G401.6 (cell line): ENCODE measurements around the gene PIGBOS1.
"Not testable (repeated sequence)": the region's sequence is repeated elsewhere in the genome, so short reads cannot be mapped to it uniquely, and the experiment has no call there.

ENCODE experiments used
- FAIRE-seq: peaks from 2 replicates; lab custom pipeline; 2012; peaks lifted over from hg19 to GRCh38; lab: Jason Lieb, UNC

The PIGBOS1 gene

DNA sequence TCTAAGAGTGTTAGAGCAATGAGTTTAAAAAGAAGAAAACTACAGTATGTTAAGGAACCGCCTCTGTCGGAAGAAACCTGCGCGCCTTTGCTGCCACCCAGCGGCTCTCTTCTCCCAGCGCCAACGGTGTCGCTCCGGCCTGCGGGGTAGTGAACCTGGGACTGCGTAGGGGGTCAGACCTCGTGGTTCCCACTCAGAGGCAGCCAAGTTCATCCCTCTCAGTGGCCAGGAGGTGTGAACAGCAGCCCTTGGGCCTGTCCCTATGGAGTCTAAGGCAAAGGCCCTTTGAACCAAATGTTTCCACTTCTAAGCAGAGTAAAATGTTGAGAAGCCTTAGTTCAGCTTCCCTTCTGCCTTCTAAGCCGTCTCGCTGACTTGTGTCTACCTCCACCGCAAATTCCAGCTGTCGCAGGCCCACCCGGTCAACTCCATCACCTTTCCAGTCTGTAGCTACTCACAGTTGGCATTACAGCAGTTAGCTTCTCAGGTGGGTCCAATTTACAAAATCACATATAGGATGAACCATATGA is 28.3 kb downstream of the PIGBOS1 start:
- peak; percentile 87 for FAIRE-seq

DNA sequence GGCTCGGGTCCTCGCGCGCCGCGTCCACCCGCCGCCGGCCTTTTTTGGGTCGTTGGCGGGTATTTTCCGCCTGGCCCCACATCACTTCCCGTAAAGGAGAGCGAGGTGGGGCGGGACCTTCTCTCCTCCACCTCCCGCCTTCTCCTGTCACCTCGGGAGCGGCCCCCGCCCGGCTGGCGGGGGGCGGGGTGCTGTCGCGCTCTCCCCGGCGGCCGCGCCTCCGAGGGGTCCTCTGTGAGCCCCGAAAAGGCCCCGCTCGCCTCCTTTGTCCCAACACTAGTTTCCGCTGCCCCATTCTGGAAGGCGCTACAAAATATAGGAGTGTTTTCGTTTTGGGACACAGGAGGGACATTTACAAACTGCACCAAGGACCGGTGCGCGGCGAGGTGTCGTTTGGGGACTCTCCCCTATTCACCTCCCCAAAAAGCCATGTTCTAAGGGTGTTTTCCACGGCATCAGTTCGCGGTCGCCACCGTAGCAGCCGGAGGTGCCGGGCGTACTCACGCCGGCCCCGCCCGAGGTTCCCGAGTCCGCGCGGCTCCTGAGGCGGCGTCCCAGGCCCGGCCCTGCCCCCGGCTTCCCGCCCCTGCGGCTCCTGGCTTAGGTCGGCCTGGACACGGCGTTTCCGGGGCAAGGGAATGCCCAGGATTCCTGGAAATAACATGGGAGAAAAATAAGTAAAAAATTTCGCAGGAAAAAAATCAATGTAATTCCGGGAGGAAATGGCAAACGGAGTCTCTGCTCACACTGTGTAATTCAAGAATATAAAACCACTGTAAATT is 29.0 kb downstream of the PIGBOS1 start, which contains the start of gene RAB27A:
Gene RAB27A (minus strand): TSS at position 68 of the 782 bp plus-strand sequence. CDS start 54,879 bp downstream, outside the sequence.
- FAIRE-seq = no peak

GRCh38 chr15:55289011-55289745 is 29.7 kb downstream of the PIGBOS1 start:
- FAIRE-seq = no peak

DNA sequence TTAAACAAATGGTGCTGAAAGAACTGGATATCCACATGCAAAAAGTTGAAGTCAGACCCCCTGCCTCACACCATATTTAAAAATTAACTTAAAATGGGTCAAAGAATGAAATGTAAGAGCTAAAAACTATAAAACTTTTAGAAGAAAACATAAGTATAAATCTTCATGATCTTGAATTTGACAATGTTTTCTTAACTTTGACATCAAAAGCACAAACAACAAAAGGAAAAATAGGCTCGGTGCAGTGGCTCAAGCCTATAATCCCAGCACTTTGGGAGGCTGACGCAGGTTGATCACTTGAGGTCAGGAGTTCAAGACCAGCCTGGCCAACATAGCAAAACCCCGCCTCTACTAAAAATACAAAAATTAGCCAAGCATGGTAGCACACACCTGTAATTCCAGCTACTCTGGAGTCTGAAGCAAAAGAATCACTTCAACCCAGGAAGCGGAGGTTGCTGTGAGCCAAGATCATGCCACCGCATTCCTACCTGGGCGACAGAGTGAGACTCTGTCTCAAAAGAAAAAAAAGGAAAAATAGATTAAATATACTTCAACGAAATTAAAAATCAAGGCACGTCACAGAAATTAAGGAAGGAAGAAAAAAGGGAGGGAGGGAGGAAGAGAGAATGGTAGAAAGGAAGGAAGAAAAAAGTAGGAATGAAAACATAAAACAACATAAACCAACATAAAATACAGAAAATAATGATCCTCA is 30.8 kb downstream of the PIGBOS1 start:
- no peak for FAIRE-seq

- FAIRE-seq = not testable (repeated sequence)
Observed at GRCh38 chr15:55286442-55287189, 32.3 kb downstream of the PIGBOS1 start.

DNA sequence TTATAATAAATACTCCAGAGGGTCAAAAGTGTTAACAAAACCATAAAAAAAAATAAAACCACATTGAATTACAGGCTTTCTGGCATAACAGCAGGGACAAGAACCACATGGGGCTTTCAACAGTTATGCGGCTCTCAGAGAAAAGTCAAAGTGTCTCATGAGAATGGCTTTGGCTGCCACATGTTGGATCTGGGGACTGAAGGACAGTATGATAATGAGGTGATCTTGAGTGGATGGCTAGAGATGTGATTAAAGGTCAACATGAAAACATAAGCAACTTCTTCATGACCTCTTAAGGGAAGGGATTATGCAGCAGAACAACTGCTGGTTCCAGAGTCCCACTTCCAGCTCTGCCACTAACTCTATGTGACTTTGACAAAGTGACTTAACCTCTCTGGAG is 34.5 kb downstream of the PIGBOS1 start:
- no peak for FAIRE-seq

- FAIRE-seq = no peak
Observed at GRCh38 chr15:55283379-55284147, 35.4 kb downstream of the PIGBOS1 start.

DNA sequence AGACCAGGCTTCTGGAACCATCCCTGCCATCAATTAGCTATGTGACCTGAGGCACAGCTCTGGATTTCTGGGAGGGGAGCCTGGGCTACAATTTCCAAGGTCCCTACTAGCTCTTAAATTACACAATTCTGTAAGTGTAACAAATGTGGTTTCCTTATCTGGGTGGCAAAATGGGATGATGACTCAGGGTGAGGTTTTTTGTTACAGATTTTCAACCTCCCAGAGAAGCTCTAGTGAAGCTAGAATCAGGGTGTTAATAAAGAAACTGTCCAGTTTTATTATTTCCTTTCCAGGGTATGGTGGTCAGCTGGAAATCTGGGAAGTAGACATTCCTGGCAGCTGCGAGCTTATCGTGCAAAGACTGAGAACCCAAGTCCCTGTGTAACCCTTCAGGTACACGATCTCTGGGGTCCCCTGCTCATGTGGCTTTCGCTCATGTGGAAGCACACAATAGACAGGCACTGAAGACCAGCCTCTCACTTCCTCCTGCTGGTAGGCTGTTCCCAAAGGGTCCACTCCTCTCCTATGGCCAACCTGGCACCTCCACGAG is 36.6 kb downstream of the PIGBOS1 start:
- FAIRE-seq = no peak

DNA sequence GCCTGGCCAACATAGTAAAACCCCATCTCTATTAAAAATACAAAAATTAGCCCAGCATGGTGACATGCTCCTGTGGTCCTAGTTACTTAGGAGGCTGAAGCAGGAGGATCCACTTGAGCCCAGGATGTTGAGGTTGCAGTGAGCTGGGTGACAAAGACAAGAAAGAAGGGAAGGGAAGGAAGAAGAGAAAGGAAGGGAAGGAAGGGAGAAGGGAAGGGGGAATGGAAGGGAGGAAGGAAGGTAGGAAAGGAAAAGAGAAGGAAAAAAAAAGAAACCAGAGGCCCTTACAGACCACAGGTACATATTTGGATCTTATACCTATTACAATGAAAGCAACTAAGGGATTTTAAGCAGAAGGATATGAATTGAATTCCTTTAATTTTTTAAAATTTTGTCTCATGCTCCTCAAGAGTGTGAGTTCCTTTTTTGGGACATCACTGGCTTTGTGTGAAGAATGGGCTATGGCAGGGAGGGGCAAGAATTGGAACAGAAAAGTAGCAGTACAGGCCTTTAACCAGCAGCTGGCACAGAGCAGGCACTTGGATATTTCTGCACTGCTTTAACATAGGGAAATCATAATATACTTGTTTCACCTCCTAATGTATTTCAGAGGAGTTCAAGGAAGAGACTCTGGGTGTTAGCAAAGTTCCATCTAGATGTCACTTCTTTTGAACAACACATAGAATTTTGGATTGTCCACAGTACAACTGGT is 37.2 kb downstream of the PIGBOS1 start:
- no peak for FAIRE-seq

DNA sequence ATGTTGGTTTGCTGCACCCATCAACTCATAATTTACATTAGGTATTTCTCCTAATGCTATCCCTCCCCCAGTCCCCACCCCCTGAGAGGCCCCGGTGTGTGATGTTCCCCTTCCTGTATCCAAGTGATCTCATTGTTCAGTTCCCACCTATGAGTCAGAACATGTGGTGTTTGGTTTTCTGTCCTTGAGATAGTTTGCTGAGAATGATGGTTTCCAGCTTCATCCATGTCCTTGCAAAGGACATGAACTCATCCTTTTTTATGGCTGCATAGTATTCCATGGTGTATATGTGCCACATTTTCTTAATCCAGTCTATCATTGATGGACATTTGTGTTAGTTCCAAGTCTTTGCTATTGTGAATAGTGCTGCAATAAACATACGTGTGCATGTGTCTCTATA is 38.3 kb downstream of the PIGBOS1 start:
- FAIRE-seq = not testable (repeated sequence)

DNA sequence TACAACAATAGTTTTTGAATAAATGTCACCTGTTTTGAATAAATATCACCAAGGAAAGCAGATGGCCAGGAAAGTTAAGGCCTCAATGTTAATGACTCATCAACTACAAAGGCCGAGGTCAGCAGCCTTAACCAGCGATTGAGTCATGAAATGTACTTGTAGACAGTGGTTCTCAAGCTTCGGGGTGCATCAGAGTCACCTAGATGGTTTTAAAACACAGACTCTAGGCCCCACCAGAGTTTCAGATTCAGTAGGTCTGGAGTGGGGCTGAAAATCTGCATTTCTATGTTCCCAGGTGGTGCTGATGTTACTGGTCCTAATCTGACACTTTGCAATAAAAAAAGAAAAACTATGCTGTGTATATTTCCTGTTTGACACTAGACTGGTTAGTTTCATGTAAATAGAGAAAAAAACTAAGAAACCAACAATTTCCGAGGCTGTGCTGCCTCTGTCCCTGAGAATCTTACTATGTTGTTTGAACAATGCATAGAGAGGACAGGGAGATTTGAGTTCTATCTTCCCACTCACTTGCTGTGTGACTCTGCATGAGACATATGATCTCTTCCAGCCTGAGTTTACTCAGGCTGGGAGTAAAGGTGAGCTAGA is 39.1 kb downstream of the PIGBOS1 start:
- FAIRE-seq = no peak

DNA sequence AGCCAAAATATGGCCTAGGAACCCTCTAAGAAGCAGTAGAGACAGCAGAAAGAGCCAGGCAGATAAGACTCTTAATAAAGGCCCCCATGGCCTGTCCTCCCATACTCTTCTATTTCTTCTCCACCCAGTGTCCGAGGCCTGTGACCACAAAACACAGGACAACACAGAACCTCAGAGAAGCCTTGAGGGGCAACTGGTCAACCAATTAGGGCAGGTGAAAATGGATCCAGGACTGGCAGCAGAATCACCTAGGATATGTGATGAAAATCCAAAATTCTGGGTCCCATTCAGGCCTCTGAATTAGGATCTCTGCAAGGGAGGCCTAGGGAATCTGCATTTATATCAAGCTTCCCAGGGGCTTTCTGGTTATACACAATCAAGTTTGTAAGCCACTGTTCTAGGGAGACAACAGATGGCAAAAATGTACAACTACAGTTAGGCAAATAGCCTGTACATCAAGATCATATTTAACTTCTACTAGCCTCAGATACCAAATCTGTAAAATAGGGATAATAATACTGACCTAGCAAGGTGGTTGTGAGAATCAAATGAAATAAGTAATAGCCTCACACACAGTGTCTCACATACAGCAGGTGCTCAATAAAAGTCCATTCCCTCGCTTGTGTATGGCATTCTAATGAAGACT is 39.7 kb downstream of the PIGBOS1 start:
- no peak for FAIRE-seq

DNA sequence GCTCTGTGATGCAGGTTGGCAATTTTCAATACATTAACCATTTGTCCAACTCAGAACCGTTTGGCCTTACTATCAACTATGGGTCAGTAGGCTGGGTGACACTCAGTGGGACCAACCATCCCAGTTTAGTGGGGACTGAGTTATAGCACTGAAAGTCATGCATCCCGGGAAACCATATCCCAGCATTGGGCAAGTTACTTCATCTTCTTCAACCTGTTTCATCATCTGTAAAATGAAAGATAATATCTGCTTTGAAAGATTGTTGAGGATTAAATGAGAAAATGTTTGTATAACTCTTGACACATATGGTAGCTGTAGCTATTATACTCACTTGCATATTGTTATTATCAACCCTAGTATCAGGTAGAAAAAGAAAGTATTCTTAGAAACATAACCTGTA is 41.2 kb downstream of the PIGBOS1 start:
- no peak for FAIRE-seq

GRCh38 chr15:55277116-55277564 is 41.8 kb downstream of the PIGBOS1 start:
- FAIRE-seq = no peak

DNA sequence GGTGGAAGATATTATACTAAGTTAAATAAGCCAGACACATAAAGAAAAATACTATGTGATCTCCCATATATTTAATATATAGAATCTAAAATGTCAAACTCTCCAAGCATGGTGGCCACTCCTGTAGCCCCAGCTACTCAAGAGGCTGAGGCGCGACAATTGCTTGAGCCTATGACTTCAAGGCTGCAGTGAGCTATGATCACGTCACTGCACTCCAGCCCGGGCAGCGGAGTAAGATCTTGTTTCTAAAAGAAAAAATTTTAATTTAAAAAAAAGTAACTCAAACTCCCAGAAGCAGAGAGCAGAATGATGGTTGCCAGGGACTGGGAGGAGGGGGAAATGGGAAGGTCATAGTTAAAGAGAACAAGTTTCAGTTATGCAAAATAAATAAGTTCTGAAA is 42.6 kb downstream of the PIGBOS1 start:
- no peak for FAIRE-seq

GRCh38 chr15:55270291-55270690 is 48.6 kb downstream of the PIGBOS1 start:
- FAIRE-seq = no peak

- FAIRE-seq = no peak
Observed at GRCh38 chr15:55268176-55268695, 50.7 kb downstream of the PIGBOS1 start.

DNA sequence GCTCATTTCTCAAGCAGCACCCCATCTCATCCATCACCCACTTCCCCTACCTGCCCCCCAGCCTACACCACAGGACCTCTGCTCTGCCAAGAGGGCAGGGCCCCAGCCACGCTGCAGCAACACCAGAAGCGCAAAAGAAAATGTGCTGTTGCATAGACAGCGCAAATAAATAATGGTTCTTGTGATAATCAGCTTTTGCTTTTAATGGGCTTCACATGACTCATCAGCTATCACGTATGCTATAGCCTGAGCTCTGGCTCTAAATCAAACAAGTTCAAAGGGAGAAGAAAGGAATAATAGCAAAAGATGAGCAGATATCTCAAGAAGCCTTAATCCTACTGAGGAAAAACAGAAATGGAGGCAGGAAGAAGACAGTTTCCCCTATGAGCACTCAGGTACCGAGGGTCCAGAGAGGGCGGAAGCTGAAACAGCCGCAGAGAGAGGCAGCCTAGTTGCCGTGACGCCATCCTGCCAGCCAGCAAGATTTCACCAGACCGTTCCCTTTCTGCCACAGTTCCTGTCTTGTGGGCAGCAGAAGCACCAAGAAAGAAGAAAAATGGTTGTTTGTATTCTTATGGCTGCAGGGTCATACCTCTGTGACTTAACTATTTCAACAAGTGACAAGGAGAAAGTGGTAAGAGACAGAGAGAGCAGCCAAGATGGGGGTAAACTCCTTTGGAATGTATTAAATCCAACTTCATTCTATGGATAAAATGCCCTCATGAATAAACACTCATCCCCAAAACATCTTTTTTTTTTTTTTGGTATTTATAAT is 51.3 kb downstream of the PIGBOS1 start:
- FAIRE-seq = no peak
